HL-60 (cell line): ENCODE results near the gene PLBD2.

Experiments
- CTCF ChIP-seq: IDR thresholded peaks from one replicate; pipeline ENCODE4 v1.5.1; 2011; ENCODE audit warnings: low read length, control low read depth, inconsistent platforms; ENCODE audit not compliant: insufficient read depth
- POLR2AphosphoS5 ChIP-seq: IDR thresholded peaks from 2 replicates; pipeline ENCODE4 v1.6.1; 2012; ENCODE audit warnings: low read depth

GRCh38 chr12:113310489-113310888 is 47.9 kb upstream of the PLBD2 start:
- no peak for TF ChIP-seq CTCF
- no peak for TF ChIP-seq POLR2AphosphoS5
